Activated B cell treated with CpG ODN at 0.5 μM for 24 hours (primary cell): Measurements from ENCODE around the gene STX2. TPM values are rescaled to one million over a fixed set of nuclear protein-coding genes. Genes with fewer than 3 reads are reported as not detected.

ENCODE experiments used
- ATAC-seq: fragments of 200-7000 bp; cut with Tn5 transposase; one replicate; pipeline ENCODE4 v1.10.0; 2021; ENCODE audit warnings: low read depth, mild to moderate bottlenecking, moderate library complexity
- CTCF ChIA-PET: fragments of 350-600 bp; sonication (Branson Sonifier 250); formaldehyde crosslinking; loops from one replicate; lab custom pipeline; 2021; ENCODE audit warnings: antibody characterized with exemption; lab: Charles Lee
- POLR2A ChIA-PET: fragments of 350-600 bp; sonication (Branson Sonifier 250); formaldehyde crosslinking; loops from one replicate; lab custom pipeline; 2021; ENCODE audit warnings: antibody characterized with exemption; lab: Charles Lee
- DNase-seq: peaks from one replicate; pipeline ENCODE4 v3.0.0; 2022
- H3K27ac Mint-ChIP-seq: one replicate; pipeline ENCODE4 v1.8.0; 2020; ENCODE audit warnings: mixed read lengths
- H3K27me3 Mint-ChIP-seq: one replicate; pipeline ENCODE4 v1.8.0; 2021; ENCODE audit warnings: mixed read lengths
- H3K36me3 Mint-ChIP-seq: one replicate; pipeline ENCODE4 v1.8.0; 2021; ENCODE audit warnings: low read depth, mixed read lengths
- H3K4me1 Mint-ChIP-seq: one replicate; pipeline ENCODE4 v1.8.0; 2021; ENCODE audit warnings: mixed read lengths
- H3K4me3 Mint-ChIP-seq: one replicate; pipeline ENCODE4 v1.8.0; 2020; ENCODE audit warnings: mild to moderate bottlenecking, mixed read lengths
- H3K9me3 Mint-ChIP-seq: one replicate; pipeline ENCODE4 v1.8.0; 2020; ENCODE audit warnings: mixed read lengths
- CTCF ChIP-seq: fragments of 200-600 bp; IDR thresholded peaks from one replicate; pipeline ENCODE4 v1.8.0; 2022; ENCODE audit warnings: antibody characterized with exemption, mild to moderate bottlenecking
- intact Hi-C: fragments of 100-400 bp; cut with micrococcal nuclease; formaldehyde crosslinking; loops from one replicate; pipeline ENCODE4 v1.15.1; 2024
- total RNA-seq: library from RNA; stranded (reverse); gene quantifications from 2 replicates; pipeline ENCODE4 v1.2.3, GENCODE V29; 2022

The STX2 gene
- total RNA-seq, 1 donor from 2014 or later, result 11.0 TPM

- no peak for ATAC-seq
- no peak overlapping the region for H3K4me3 Mint-ChIP-seq
- no peak for TF ChIP-seq CTCF
- intact Hi-C loops, result no loop called here
- H3K27ac Mint-ChIP-seq, result no peak overlapping the region
- H3K4me1 Mint-ChIP-seq, result peaks cover 14% of the 10 kb centered on the region
- H3K9me3 Mint-ChIP-seq, result no peaks in the 10 kb centered on the region
- H3K36me3 Mint-ChIP-seq, result peaks cover 33% of the 10 kb centered on the region
- ChIA-PET CTCF (no interaction called here), POLR2A (no interaction called here)
- DNase-seq, result no peak
- H3K27me3 Mint-ChIP-seq, result no peaks in the 10 kb centered on the region
Observed at GRCh38 chr12:130813436-130813835, 25.6 kb downstream of the STX2 start.

GRCh38 chr12:130809791-130810190 is 29.3 kb downstream of the STX2 start:
- no peak for TF ChIP-seq CTCF
- Mint-ChIP-seq H3K27ac (no peak overlapping the region), H3K4me1 (peaks cover 5% of the 10 kb centered on the region), H3K36me3 (peaks cover 64% of the 10 kb centered on the region), H3K9me3 (no peaks in the 10 kb centered on the region), H3K4me3 (no peak overlapping the region), H3K27me3 (no peaks in the 10 kb centered on the region)
- intact Hi-C loops, result no loop called here
- no peak for ATAC-seq
- CTCF ChIA-PET, result no interaction called here
- DNase-seq, result no peak
- POLR2A ChIA-PET, result no interaction called here

GRCh38 chr12:130807309-130807708 is 31.7 kb downstream of the STX2 start:
- no peak for TF ChIP-seq CTCF
- Mint-ChIP-seq H3K4me3 (no peak overlapping the region), H3K27ac (no peak overlapping the region), H3K9me3 (no peaks in the 10 kb centered on the region), H3K4me1 (no peaks in the 10 kb centered on the region), H3K27me3 (no peaks in the 10 kb centered on the region), H3K36me3 (peaks cover 69% of the 10 kb centered on the region)
- no peak for ATAC-seq
- DNase-seq, result no peak
- POLR2A ChIA-PET, result no interaction called here
- intact Hi-C loops, result no loop called here
- CTCF ChIA-PET, result no interaction called here

GRCh38 chr12:130806574-130806973 is 32.5 kb downstream of the STX2 start:
- no peak for ATAC-seq
- no peak for TF ChIP-seq CTCF
- no peaks in the 10 kb centered on the region for H3K27me3 Mint-ChIP-seq
- no peak for DNase-seq
- POLR2A ChIA-PET, result no interaction called here
- no peaks in the 10 kb centered on the region for H3K9me3 Mint-ChIP-seq
- intact Hi-C loops, result no loop called here
- H3K36me3 Mint-ChIP-seq, result peaks cover 63% of the 10 kb centered on the region
- no peaks in the 10 kb centered on the region for H3K4me1 Mint-ChIP-seq
- H3K4me3 Mint-ChIP-seq, result no peak overlapping the region
- H3K27ac Mint-ChIP-seq, result no peak overlapping the region
- CTCF ChIA-PET, result no interaction called here

GRCh38 chr12:130805635-130806034 is 33.4 kb downstream of the STX2 start:
- H3K9me3 Mint-ChIP-seq, result no peaks in the 10 kb centered on the region
- H3K4me3 Mint-ChIP-seq, result no peak overlapping the region
- H3K4me1 Mint-ChIP-seq, result no peaks in the 10 kb centered on the region
- H3K27ac Mint-ChIP-seq, result no peak overlapping the region
- CTCF ChIA-PET, result no interaction called here
- POLR2A ChIA-PET, result no interaction called here
- ATAC-seq, result no peak
- no peaks in the 10 kb centered on the region for H3K27me3 Mint-ChIP-seq
- intact Hi-C loops, result no loop called here
- H3K36me3 Mint-ChIP-seq, result peaks cover 64% of the 10 kb centered on the region
- no peak for TF ChIP-seq CTCF
- DNase-seq, result no peak
